ENCODE measurements around the gene HOXB6.

HOXB6 gene

DNA sequence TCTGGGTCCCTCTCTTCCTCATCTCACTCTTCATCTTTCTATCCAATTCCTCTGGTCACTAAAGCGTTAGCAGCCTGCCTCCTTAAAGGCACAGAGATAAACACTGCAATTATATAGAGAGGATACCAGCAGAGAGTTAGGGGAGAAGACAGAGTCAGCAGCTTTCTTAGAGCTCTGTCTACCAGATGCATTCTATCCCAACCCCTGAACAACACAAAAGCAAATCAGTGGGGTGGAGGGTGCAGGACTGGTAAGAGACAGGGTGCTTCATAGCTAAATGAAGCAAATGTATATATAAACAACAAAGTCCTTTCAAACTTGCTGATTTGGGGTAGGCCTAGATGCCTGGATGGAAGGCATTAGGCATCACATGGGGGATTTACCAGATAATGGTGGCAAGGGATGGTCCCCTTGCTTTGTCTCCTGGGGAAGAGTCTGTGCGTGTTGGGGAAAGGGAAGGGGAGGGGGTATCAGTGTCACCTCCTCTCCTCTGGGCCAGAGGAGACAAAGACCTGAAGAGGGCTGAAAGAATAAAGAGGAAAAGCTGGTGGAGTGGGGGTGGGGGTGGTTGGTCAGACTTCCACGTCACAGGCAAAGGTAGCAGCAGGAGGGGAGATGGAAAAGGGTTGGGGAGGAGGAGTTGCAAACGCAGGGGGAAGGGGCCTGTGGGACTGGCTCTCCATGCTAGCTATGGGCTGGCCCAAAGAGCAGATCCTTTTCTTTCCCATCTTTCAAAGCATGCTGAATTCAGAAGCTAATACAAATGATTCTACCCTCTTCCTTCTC is 38.7 kb downstream of the HOXB6 start:
- DNase-seq (ENCODE audit: low spot score), result no peak

- no peak for DNase-seq (ENCODE audit: low spot score)
Observed at GRCh38 chr17:48565022-48565554, 39.7 kb downstream of the HOXB6 start.

DNA sequence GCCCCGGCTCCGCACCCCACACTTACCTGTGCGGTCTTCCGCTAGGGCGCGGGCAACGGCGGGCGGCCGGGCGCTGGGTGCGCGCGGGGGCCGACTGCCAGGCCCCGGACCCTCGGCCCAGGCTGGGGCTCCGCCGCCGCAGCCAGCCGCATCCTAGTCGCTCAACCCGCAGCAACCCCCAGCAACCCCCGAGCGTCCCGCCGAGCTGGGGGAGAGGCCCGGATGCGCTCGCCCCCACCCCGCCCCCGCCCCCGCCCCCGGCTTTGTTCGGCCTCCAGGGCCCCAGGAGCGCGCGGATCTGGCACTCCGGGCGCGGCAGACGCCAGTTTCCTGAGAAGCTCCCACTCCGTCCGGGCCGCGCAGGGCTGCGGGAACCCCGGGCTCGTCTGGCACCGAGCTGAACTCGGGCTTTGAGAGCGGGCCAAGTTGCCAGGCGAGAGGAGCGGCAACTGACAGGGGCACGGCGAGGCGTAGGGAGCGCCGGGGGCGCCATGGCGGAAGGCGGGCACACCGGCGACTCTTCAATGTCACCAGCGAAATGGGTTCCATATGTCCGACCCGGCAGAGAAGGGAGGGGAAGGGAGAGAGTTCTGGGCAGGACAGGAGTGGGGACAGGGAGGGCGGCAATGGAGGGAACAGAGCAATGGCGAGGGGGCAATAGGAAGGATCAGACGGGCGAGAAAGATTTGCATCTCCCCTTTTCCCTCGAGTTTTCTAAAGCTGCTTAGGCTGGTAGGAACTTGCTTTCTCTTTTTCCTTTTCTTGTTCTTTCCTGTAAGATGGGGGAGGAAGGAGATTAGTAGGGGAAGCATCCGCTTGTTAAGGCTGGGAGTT is 40.4 kb downstream of the HOXB6 start:
- no peak for DNase-seq (ENCODE audit: low spot score)

DNA sequence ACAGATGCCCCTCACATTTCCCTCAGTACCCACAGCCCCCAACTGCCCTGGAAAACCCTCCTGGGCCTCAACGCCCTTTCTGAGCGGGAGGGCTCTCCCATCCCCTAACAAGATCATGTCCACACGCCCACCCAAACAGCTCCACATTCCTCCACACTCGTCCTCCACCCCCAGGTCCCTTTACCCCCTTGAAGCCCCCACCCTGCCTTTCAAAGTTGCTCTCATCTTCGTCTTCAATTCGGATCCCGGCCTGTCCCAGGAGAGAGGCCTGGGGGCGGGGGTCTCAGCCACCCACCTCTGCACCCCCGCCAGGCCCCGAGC is 41.0 kb downstream of the HOXB6 start:
- DNase-seq (ENCODE audit: low spot score), result no peak

DNA sequence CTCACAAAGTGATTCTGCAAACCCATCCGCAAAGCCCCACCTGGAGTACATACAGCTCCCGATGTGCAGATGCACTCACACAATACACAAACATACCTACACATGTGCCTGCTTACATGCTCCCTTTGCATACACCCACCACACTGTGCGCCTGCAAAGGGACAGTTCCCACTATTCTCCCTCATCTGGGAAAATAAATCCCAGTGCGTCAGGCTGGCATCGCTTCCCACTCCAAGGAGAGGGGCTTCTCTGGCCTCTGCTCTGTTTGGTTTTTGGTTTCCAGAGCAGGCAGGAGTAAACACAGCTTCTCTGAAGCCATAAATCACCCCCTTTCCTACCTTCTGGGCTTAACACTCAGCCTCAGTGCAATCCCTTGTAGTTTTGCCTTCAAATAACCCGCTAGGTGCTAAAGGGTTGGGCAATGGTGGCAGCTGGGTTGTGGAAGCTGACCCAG is 41.4 kb downstream of the HOXB6 start:
- DNase-seq (ENCODE audit: low spot score), result no peak

GRCh38 chr17:48562934-48563333 is 41.9 kb downstream of the HOXB6 start:
- DNase-seq (ENCODE audit: low spot score), result no peak

GRCh38 chr17:48561884-48562810 is 42.6 kb downstream of the HOXB6 start:
- no peak for DNase-seq (ENCODE audit: low spot score)

GRCh38 chr17:48559840-48560817 is 44.7 kb downstream of the HOXB6 start:
- no peak for DNase-seq (ENCODE audit: low spot score)

DNA sequence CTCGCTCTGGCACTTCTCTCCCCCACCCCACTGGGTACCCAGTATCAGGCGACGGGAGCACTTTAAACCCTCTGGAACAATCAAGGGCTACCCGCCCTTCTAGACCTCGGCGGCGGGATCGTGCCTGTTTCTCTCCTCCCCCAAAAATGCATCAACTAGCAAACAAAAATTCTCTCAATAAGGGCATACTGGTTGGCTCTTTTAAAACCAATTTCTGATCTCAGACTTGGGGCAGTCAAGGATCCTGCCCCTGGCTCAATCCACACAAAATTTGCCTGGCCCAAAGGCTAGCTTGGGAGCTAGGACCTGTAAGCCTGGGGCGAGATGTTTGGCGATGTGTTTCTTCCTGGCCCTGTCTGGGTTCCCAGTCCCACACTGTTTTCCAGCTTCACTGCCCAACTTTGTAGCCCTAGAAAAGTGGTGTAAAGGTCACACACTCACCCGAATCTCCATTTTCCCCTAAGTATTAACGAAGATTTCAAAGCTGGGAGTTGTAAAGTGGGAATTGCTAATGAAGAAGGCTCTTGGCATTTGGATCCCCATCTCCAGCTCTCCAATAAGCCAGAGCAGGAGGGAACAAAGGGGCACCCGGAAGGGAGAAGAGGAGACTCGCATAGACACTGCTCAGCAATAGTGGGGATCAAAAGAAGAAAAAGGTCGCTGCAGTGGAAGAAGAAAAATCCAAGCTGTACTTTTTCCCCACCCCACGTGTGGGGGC is 45.5 kb downstream of the HOXB6 start:
- DNase-seq (ENCODE audit: low spot score), result no peak

GRCh38 chr17:48558831-48559121 is 46.0 kb downstream of the HOXB6 start:
- DNase-seq (ENCODE audit: low spot score), result no peak

- DNase-seq (ENCODE audit: low spot score), result no peak
Observed at GRCh38 chr17:48558057-48558830, 46.5 kb downstream of the HOXB6 start.

DNA sequence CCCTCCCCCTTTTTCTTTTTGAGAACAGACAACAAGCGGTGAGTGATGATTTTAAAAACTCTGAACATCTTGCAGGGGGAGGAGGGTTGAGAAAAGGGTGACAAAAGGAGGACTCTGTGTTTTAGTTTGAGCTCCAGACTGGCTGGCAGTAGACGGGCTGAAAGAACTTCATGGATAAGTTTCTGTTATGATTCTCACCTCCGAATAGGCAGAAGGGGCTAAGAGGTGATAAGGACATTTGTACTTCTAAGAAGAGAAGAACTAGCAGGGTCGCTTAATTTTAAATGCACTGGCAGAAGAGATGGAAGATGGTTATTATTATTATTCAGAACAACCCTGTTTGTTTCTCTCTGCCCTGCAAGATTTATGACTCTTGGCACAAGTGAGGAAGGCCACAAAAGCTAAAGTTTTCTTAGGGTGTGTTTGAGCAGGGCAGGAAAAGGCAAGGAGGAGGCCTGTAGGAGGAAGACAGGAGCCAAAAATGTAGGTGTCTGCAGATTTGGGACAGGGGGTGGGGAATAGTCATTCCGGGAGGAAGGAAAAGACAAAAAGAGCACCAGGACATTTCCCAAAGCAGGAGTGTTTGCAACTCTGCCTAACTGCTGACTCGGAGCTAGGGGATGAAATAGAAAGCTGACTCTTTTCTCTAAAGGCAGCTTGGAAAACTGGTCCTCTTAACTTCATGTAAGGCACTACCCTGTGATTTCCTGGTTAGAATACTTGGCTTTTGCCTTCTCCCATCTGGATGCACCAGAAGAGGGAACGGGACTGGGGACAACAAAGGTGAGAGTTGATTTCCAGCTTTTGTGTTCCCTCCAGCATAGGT is 48.0 kb downstream of the HOXB6 start:
- no peak for DNase-seq (ENCODE audit: low spot score)

- no peak for DNase-seq (ENCODE audit: low spot score)
Observed at GRCh38 chr17:48556229-48556575, 48.6 kb downstream of the HOXB6 start.

- DNase-seq (ENCODE audit: low spot score), result peak; percentile 88
Observed at GRCh38 chr17:48555258-48556228, 49.2 kb downstream of the HOXB6 start.

DNA sequence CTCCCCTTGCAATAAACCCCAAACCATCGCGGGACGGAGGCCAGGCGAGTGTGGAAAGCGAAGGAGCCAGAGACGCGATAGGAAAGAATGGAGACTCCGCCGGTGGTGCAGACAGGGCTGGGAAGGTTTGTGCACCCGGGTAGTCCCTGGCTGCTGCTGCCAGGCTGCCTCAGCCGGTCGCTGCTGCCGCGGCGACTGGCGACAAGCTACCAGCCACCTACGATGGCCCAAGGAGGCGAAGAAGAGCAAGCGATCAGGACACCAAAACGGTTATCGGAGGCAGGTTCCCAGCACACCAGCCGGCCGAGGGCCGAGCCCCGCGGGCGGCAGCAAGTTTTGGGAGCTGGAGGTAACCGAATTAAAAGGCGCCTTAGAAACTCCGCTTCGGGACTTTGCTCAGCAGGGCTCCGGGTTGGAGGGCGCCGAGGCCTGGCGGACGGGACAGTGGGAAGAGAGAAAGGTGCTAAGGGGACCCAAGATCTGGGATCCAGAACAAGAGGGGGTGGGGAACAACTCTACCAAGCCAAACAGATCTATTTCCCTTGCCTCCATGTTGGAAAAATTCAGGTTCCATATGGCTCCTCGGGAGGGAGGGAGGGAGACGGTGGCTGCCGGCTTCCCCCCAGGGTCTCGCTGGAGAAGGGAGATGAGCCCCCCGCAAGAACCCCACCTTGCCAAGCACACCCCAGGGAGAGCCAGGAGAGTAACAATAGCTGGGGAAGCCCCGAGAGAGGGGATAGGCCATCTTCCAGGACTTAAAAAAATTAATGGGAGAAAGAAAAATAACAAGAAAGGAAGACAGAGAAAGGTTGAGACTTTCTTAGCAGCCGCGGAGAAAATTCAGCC is 50.2 kb downstream of the HOXB6 start:
- DNase-seq (ENCODE audit: low spot score), result no peak

GRCh38 chr17:48553826-48554225 is 51.0 kb downstream of the HOXB6 start:
- DNase-seq (ENCODE audit: low spot score), result no peak

- DNase-seq (ENCODE audit: low spot score), result no peak
Observed at GRCh38 chr17:48553190-48553547, 51.6 kb downstream of the HOXB6 start.

Measured in AG08396 (cell line).